Measurements from ENCODE around the gene RFTN1. TPM values are rescaled to one million over a fixed set of nuclear protein-coding genes. Genes with fewer than 3 reads are reported as not detected.

The RFTN1 gene
- total and polyA plus RNA-seq, 4 donors, result 33.8 to 82.5 (median 53.4) TPM

GRCh38 chr3:16502347-16502908 lies 11.1 kb downstream of the RFTN1 start:
- H3K27ac ChIP-seq (ENCODE audit: low read depth in 1 of 2, low read length in 1 of 2), result no peak overlapping the region
- WGBS, 2 donors, result 77 to 80% methylated on average over 7 of the region's 7 CpGs
- DNase-seq (no peak), ATAC-seq (ENCODE audit: insufficient read depth, low FRiP score) (no peak)
- H3K9me3 ChIP-seq (ENCODE audit: control insufficient read depth in 4 of 4, insufficient read depth in 3 of 4, low read length in 3 of 4), result no peaks in the 10 kb centered on the region
- H3K36me3 ChIP-seq (ENCODE audit: control insufficient read depth in 4 of 4, insufficient read depth in 4 of 4, low read length in 4 of 4), result peaks cover 0 to 4% (median 1%) of the 10 kb centered on the region in 4 donors
- H3K9ac ChIP-seq (ENCODE audit: insufficient read depth in 1 of 2, low read length in 2 of 2), result no peak overlapping the region
- no peaks in the 10 kb centered on the region for H3K27me3 ChIP-seq (ENCODE audit: control insufficient read depth in 3 of 3, insufficient read depth in 3 of 3, low read length in 2 of 3)
- H3K4me1 ChIP-seq (ENCODE audit: control insufficient read depth in 5 of 5, insufficient read depth in 5 of 5, low read length in 5 of 5), result peaks cover 0 to 15% (median 2%) of the 10 kb centered on the region in 5 donors
- TF ChIP-seq, protein P1, sequence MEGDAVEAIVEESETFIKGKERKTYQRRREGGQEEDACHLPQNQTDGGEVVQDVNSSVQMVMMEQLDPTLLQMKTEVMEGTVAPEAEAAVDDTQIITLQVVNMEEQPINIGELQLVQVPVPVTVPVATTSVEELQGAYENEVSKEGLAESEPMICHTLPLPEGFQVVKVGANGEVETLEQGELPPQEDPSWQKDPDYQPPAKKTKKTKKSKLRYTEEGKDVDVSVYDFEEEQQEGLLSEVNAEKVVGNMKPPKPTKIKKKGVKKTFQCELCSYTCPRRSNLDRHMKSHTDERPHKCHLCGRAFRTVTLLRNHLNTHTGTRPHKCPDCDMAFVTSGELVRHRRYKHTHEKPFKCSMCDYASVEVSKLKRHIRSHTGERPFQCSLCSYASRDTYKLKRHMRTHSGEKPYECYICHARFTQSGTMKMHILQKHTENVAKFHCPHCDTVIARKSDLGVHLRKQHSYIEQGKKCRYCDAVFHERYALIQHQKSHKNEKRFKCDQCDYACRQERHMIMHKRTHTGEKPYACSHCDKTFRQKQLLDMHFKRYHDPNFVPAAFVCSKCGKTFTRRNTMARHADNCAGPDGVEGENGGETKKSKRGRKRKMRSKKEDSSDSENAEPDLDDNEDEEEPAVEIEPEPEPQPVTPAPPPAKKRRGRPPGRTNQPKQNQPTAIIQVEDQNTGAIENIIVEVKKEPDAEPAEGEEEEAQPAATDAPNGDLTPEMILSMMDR (IDR thresholded peaks at IDR 0.05; ENCODE audit: control extremely low read depth, extremely low read depth), result no peak
- no peak overlapping the region for H3K4me3 ChIP-seq

DNA sequence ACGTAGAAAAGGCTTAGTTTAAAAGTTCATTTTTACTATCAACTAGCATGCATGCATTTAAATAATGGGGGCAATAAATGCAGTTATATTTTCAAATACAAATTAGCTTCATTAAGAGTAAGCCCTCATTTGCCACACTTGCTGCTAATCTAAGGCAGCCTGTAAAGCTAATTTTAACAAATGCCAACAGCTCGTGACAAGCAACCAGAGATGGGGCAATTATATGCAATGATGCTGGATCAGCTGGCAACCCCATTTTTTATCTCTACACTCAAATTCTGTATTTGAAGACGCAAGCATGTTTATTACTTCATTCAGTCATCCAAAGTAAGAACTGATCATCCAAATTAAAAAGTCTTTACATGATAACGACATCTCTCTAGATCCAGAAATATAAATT lies 12.1 kb downstream of the RFTN1 start:
- Histone ChIP-seq H3K36me3 (ENCODE audit: control insufficient read depth in 4 of 4, insufficient read depth in 4 of 4, low read length in 4 of 4) (peaks cover 0 to 4% (median 1%) of the 10 kb centered on the region in 4 donors), H3K9me3 (ENCODE audit: control insufficient read depth in 4 of 4, insufficient read depth in 3 of 4, low read length in 3 of 4) (no peaks in the 10 kb centered on the region), H3K9ac (ENCODE audit: insufficient read depth in 1 of 2, low read length in 2 of 2) (no peak overlapping the region), H3K27me3 (ENCODE audit: control insufficient read depth in 3 of 3, insufficient read depth in 3 of 3, low read length in 2 of 3) (no peaks in the 10 kb centered on the region), H3K4me3 (no peak overlapping the region), H3K27ac (ENCODE audit: low read depth in 1 of 2, low read length in 1 of 2) (no peak overlapping the region), H3K4me1 (ENCODE audit: control insufficient read depth in 5 of 5, insufficient read depth in 5 of 5, low read length in 5 of 5) (peaks cover 0 to 17% (median 0%) of the 10 kb centered on the region in 5 donors)
- 89% methylated on average over 4 of the region's 4 CpGs for WGBS, 2 donors
- DNase-seq, result no peak
- TF ChIP-seq, protein P1 (IDR thresholded peaks at IDR 0.05; ENCODE audit: control extremely low read depth, extremely low read depth), result no peak
- no peak for ATAC-seq (ENCODE audit: insufficient read depth, low FRiP score)

GRCh38 chr3:16500911-16501310 lies 12.6 kb downstream of the RFTN1 start:
- Histone ChIP-seq H3K9ac (ENCODE audit: insufficient read depth in 1 of 2, low read length in 2 of 2) (no peak overlapping the region), H3K4me1 (ENCODE audit: control insufficient read depth in 5 of 5, insufficient read depth in 5 of 5, low read length in 5 of 5) (peaks cover 0 to 19% (median 0%) of the 10 kb centered on the region in 5 donors), H3K36me3 (ENCODE audit: control insufficient read depth in 4 of 4, insufficient read depth in 4 of 4, low read length in 4 of 4) (peaks cover 0 to 4% (median 1%) of the 10 kb centered on the region in 4 donors), H3K9me3 (ENCODE audit: control insufficient read depth in 4 of 4, insufficient read depth in 3 of 4, low read length in 3 of 4) (no peaks in the 10 kb centered on the region), H3K27ac (ENCODE audit: low read depth in 1 of 2, low read length in 1 of 2) (no peak overlapping the region), H3K4me3 (no peak overlapping the region), H3K27me3 (ENCODE audit: control insufficient read depth in 3 of 3, insufficient read depth in 3 of 3, low read length in 2 of 3) (no peaks in the 10 kb centered on the region)
- ATAC-seq (ENCODE audit: insufficient read depth, low FRiP score) (no peak), DNase-seq (no peak)
- TF ChIP-seq, protein P1 (IDR thresholded peaks at IDR 0.05; ENCODE audit: control extremely low read depth, extremely low read depth), result no peak
- WGBS, 2 donors, result 90 to 95% methylated on average over 12 of the region's 12 CpGs

DNA sequence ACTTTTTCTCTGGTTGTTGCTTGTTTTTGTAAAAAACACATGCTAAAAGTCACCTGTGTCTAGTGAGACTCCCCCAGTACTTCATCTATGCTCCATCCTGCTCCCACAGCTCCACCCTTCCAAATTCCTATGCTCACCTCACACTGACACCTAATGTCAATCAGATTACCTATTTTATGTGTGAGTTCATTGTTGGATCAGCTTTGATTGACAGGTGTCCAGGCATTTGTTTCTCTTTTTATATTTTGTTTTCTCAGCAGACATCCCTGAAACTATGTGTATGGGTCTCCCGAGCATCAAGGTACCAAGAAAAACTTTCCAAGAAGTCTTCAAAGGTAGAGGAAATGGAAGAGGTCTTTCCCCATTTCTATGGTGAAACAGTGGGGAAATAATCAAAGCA lies 13.4 kb downstream of the RFTN1 start:
- H3K4me1 ChIP-seq (ENCODE audit: control insufficient read depth in 5 of 5, insufficient read depth in 5 of 5, low read length in 5 of 5), result peaks cover 0 to 23% (median 4%) of the 10 kb centered on the region in 5 donors
- ATAC-seq (ENCODE audit: insufficient read depth, low FRiP score) (no peak), DNase-seq (no peak)
- TF ChIP-seq, protein P1 (IDR thresholded peaks at IDR 0.05; ENCODE audit: control extremely low read depth, extremely low read depth), result no peak
- no peaks in the 10 kb centered on the region for H3K27me3 ChIP-seq (ENCODE audit: control insufficient read depth in 3 of 3, insufficient read depth in 3 of 3, low read length in 2 of 3)
- H3K9ac ChIP-seq (ENCODE audit: insufficient read depth in 1 of 2, low read length in 2 of 2), result no peak overlapping the region
- 92 to 95% methylated on average over 1 of the region's 1 CpG for WGBS, 2 donors
- no peaks in the 10 kb centered on the region for H3K9me3 ChIP-seq (ENCODE audit: control insufficient read depth in 4 of 4, insufficient read depth in 3 of 4, low read length in 3 of 4)
- no peak overlapping the region for H3K4me3 ChIP-seq
- peaks cover 0 to 4% (median 1%) of the 10 kb centered on the region in 4 donors for H3K36me3 ChIP-seq (ENCODE audit: control insufficient read depth in 4 of 4, insufficient read depth in 4 of 4, low read length in 4 of 4)
- no peak overlapping the region for H3K27ac ChIP-seq (ENCODE audit: low read depth in 1 of 2, low read length in 1 of 2)
